ENCODE measurements around the gene TMEM42. TPM values are rescaled to one million over a fixed set of nuclear protein-coding genes. Genes with fewer than 3 reads are reported as not detected.

Gene TMEM42
- total RNA-seq, 1 experiment from 2014 or later = 11.8 TPM

DNA sequence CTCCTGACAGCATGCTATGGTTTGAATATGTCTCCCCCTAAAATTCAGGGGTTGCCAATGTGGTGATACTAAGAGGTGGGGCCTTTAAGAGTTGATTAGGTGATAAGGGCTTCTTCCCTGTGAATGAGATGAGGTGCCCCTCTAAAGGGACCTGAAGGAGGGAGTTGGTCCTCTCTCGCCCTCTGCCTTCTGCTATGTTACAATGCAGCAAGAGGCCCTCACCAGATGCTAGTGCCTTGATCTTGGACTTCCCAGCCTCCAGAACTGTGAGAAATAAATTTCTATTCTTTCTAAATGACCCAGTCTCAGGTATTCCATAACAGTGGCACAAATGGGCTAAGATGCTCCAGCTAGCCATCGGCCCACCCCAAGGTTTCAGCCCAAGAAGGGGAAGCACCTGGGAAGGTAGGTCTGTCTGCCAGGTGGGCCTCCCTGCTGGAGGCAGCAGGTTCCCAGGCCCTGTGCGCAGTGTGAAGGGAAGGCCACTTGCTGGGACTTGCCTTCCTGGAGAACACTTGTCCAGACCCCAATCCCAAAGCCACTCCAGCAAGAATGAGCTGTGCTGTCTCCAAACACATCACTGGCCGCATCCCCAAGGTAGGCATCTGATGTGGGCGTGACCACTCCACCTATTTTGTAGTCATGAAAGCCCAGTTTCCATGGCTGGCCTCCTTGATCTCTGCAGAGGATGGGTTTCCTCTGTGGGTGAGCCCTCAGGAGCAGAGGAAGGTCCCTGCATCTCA, 21.7 kb downstream of the TMEM42 start:
- no peak overlapping the region for H3K27ac Mint-ChIP-seq
- Histone ChIP-seq H4K8ac (replicated peaks; ENCODE audit: insufficient read length, low read depth, low read length) (no peak overlapping the region), H3K79me1 (ENCODE audit: insufficient read depth, low read depth, low read length, poor library complexity, severe bottlenecking) (no peaks in the 10 kb centered on the region), H4K20me1 (ENCODE audit: control insufficient read depth, insufficient read depth, insufficient read length) (no peaks in the 10 kb centered on the region), H3K4me2 (ENCODE audit: insufficient read depth, insufficient read length, low read length) (no peak overlapping the region), H3K23ac (ENCODE audit: insufficient read length, low read depth, low read length) (no peak overlapping the region), H2AK5ac (ENCODE audit: insufficient read length, low read length) (no peak overlapping the region), H2BK15ac (ENCODE audit: low read depth, low read length) (no peak overlapping the region), H3K56ac (ENCODE audit: insufficient read length, low read depth, low read length) (no peak overlapping the region), H3K9ac (ENCODE audit: extremely low read depth, insufficient read length, low read length) (no peak overlapping the region), H2BK20ac (ENCODE audit: low read depth, low read length, poor library complexity, severe bottlenecking) (no peak overlapping the region), H3K27ac (ENCODE audit: insufficient read length, low read depth, low read length) (no peak overlapping the region), H3K4ac (ENCODE audit: low read depth, low read length) (no peak overlapping the region), H2BK120ac (ENCODE audit: low read depth, low read length, poor library complexity, severe bottlenecking) (no peak overlapping the region), H3K23me2 (ENCODE audit: insufficient read length, low read depth, low read length, poor library complexity, severe bottlenecking) (no peaks in the 10 kb centered on the region), H3K79me2 (ENCODE audit: insufficient read depth, low read length) (no peaks in the 10 kb centered on the region), H4K5ac (ENCODE audit: insufficient read length, low read depth, low read length) (no peak overlapping the region), H2AFZ (ENCODE audit: low read length) (no peak overlapping the region), H2BK5ac (ENCODE audit: insufficient read length, low read length) (no peak overlapping the region), H3K18ac (ENCODE audit: insufficient read length, low read depth, low read length) (no peak overlapping the region), H3K14ac (ENCODE audit: insufficient read depth, low read length) (no peak overlapping the region; the same call in 1 of the 2 replicates), H3T11ph (ENCODE audit: low read length) (no peak overlapping the region), H3K9me3 (ENCODE audit: control insufficient read depth, low read depth, low read length) (no peaks in the 10 kb centered on the region), H3K27me3 (ENCODE audit: insufficient read depth, low read length) (no peaks in the 10 kb centered on the region), H4K91ac (ENCODE audit: insufficient read length, low read depth, low read length) (no peak overlapping the region), H3K4me1 (ENCODE audit: insufficient read depth, low read length) (peaks cover 5% of the 10 kb centered on the region; the same call in 1 of the 2 replicates), H2BK12ac (ENCODE audit: insufficient read length, low read depth, low read length) (no peak overlapping the region)
- DNase-seq = no peak
- TF ChIP-seq, protein P1, sequence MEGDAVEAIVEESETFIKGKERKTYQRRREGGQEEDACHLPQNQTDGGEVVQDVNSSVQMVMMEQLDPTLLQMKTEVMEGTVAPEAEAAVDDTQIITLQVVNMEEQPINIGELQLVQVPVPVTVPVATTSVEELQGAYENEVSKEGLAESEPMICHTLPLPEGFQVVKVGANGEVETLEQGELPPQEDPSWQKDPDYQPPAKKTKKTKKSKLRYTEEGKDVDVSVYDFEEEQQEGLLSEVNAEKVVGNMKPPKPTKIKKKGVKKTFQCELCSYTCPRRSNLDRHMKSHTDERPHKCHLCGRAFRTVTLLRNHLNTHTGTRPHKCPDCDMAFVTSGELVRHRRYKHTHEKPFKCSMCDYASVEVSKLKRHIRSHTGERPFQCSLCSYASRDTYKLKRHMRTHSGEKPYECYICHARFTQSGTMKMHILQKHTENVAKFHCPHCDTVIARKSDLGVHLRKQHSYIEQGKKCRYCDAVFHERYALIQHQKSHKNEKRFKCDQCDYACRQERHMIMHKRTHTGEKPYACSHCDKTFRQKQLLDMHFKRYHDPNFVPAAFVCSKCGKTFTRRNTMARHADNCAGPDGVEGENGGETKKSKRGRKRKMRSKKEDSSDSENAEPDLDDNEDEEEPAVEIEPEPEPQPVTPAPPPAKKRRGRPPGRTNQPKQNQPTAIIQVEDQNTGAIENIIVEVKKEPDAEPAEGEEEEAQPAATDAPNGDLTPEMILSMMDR (conservative IDR thresholded peaks at IDR 0.05) = peak; percentile 43; the same call in 2 of the 3 replicates
- no CpG with 5 or more reads among the region's 5 CpGs for WGBS (ENCODE audit: extremely low coverage, insufficient read length, low lambda C conversion rate)
- peaks cover 1% of the 10 kb centered on the region; the same call in 1 of the 2 replicates for H3K27me3 Mint-ChIP-seq (ENCODE audit: low read depth)
- no peak overlapping the region for H3K4me3 Mint-ChIP-seq
- peaks cover 0 to 2% (median 0%) of the 10 kb centered on the region in 3 experiments; a peak in 1 of 7 replicates for H3K36me3 Mint-ChIP-seq (ENCODE audit: insufficient read depth in 1 of 3, low read depth in 3 of 3)
- peaks cover 2 to 4% of the 10 kb centered on the region in 2 experiments; a peak in 3 of 5 replicates for H3K9me3 Mint-ChIP-seq
- peaks cover 14% of the 10 kb centered on the region in 2 experiments for H3K4me1 Mint-ChIP-seq
